Skeletal muscle satellite cell (primary cell): ENCODE results near the gene ERC1.
"Not testable (repeated sequence)": the region's sequence is repeated elsewhere in the genome, so short reads cannot be mapped to it uniquely, and the experiment has no call there.

Experiments used
- H3K27me3 ChIP-seq: 2 replicates; pipeline ENCODE4 v1.7.0; 2013; ENCODE audit warnings: low read length; ENCODE audit not compliant: control insufficient read depth, insufficient read depth
- H3K36me3 ChIP-seq: 2 replicates; pipeline ENCODE4 v1.7.0; 2013; ENCODE audit warnings: mild to moderate bottlenecking, control low read depth, low read length; ENCODE audit not compliant: insufficient read depth
- H3K4me1 ChIP-seq: 2 replicates; pipeline ENCODE4 v1.7.0; 2013; ENCODE audit warnings: low read length; ENCODE audit not compliant: control insufficient read depth, insufficient read depth
- H3K4me2 ChIP-seq: 2 replicates; pipeline ENCODE4 v1.7.0; 2013; ENCODE audit warnings: mild to moderate bottlenecking, low read length
- H3K4me3 ChIP-seq: 2 replicates; pipeline ENCODE4 v1.7.0; 2013; ENCODE audit warnings: low read length
- H3K9ac ChIP-seq: 2 replicates; pipeline ENCODE4 v1.7.0; 2013; ENCODE audit warnings: mild to moderate bottlenecking, low read depth, low read length, moderate library complexity
- H3K9me3 ChIP-seq: replicated peaks from 2 replicates; pipeline ENCODE4 v1.7.0; 2013; ENCODE audit warnings: mild to moderate bottlenecking, control low read depth, low read length

ERC1 gene

DNA sequence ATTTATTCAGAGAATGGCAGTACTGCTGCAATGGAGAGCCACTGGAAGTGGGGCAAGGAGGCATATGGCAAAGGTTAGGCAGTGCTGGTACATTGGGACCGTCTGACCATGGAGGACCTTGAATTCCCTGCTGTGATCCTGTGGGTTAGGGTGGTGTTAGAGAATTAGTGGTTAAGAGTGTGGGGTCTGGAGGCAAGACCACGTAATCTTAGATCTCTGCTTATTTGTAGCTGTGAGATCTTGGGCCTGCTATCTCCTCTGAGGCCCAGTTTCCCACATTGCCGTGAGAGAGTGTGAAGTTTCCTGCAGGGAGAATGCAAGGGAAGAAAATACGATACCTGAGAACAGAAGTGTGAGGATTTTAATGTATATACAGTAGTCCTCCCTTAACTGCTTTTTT lies 147.7 kb downstream of the ERC1 start:
- H3K36me3 ChIP-seq: no peaks in the 10 kb centered on the region

GRCh38 chr12:1146758-1147157 lies 155.7 kb downstream of the ERC1 start:
- H3K9ac ChIP-seq, H3K27me3 ChIP-seq, H3K9me3 ChIP-seq, H3K4me1 ChIP-seq, H3K4me2 ChIP-seq, H3K4me3 ChIP-seq, H3K36me3 ChIP-seq: not testable (repeated sequence)

More for the DNA sequence above, 147.7 kb downstream of the ERC1 start:
- Histone ChIP-seq H3K27me3 (no peaks in the 10 kb centered on the region), H3K4me3 (no peak overlapping the region), H3K4me2 (no peak overlapping the region), H3K4me1 (no peaks in the 10 kb centered on the region), H3K9me3 (no peaks in the 10 kb centered on the region), H3K9ac (no peak overlapping the region)

DNA sequence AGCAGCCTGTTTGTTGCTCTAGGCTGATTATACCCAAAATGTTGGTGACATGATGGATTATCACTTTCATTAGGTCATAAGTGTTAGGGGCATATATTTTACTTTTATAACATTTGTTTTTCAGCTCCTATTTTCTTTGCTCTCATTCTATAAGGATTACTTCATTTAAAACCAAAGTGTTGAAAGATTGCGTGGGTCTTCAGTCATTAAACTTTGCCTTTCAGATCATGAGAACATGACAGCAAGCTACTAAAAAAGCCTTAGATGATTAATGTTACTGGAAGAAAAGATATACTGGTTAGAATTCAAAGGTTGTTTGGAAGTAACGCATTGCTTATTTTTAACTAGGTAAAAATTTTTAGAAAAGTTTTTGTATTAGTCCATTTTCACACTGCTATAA lies 156.8 kb downstream of the ERC1 start:
- H3K4me3 ChIP-seq: no peak overlapping the region
- no peak overlapping the region for H3K9ac ChIP-seq
- no peaks in the 10 kb centered on the region for H3K36me3 ChIP-seq
- no peak overlapping the region for H3K4me2 ChIP-seq
- H3K9me3 ChIP-seq: no peaks in the 10 kb centered on the region
- H3K27me3 ChIP-seq: no peaks in the 10 kb centered on the region
- H3K4me1 ChIP-seq: no peaks in the 10 kb centered on the region

GRCh38 chr12:1157046-1157445 lies 166.0 kb downstream of the ERC1 start:
- Histone ChIP-seq H3K9me3 (no peaks in the 10 kb centered on the region), H3K27me3 (no peaks in the 10 kb centered on the region), H3K4me2 (no peak overlapping the region), H3K36me3 (no peaks in the 10 kb centered on the region), H3K4me1 (no peaks in the 10 kb centered on the region), H3K9ac (no peak overlapping the region), H3K4me3 (no peak overlapping the region)

GRCh38 chr12:1161197-1161596 lies 170.2 kb downstream of the ERC1 start:
- Histone ChIP-seq H3K4me2 (no peak overlapping the region), H3K36me3 (no peaks in the 10 kb centered on the region), H3K4me3 (no peak overlapping the region), H3K4me1 (no peaks in the 10 kb centered on the region), H3K9ac (no peak overlapping the region), H3K27me3 (no peaks in the 10 kb centered on the region), H3K9me3 (no peaks in the 10 kb centered on the region)

DNA sequence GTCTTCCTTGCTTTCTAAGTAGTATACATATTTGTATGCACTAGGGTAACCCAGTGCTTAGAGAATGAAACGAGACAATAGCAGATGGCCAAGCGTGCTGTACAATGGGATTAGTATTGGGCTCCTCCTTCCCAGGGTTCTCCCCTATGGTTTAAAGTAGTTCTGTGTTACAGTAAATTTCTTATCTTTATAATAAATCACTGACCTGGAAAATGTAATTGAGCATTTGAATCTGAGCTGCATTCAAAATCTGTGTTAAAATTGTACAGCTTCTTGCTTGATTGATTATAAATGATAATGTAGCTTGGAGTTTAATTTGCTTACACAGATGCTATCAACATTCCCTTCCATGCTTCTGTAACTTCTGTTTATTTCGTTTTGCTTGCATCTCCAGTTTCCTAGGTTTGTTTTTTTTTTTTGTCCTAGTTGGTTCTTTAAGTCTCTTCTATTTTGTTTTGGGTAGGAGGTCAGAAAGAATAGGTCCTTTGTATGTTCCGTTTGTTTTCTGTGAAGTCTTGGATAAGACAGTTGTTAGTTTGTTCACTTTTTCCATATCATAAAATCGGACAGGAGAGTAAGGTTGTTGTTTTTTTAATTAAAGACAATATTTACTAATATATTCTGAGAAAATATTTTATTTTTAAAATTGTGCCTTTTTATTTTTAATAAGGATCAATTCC lies 171.2 kb downstream of the ERC1 start:
- H3K4me3 ChIP-seq: no peak overlapping the region
- no peaks in the 10 kb centered on the region for H3K27me3 ChIP-seq
- no peaks in the 10 kb centered on the region for H3K4me1 ChIP-seq
- H3K4me2 ChIP-seq: no peak overlapping the region
- H3K9me3 ChIP-seq: no peaks in the 10 kb centered on the region
- no peak overlapping the region for H3K9ac ChIP-seq
- no peaks in the 10 kb centered on the region for H3K36me3 ChIP-seq

- Histone ChIP-seq H3K4me3 (no peak overlapping the region), H3K27me3 (no peaks in the 10 kb centered on the region), H3K4me1 (peaks cover 4% of the 10 kb centered on the region), H3K9ac (no peak overlapping the region), H3K9me3 (no peaks in the 10 kb centered on the region), H3K4me2 (no peak overlapping the region), H3K36me3 (peaks cover 8% of the 10 kb centered on the region)
Observed at GRCh38 chr12:1167784-1168183, 176.8 kb downstream of the ERC1 start.

- Histone ChIP-seq H3K4me1 (peaks cover 4% of the 10 kb centered on the region), H3K9ac (no peak overlapping the region), H3K4me3 (no peak overlapping the region), H3K4me2 (no peak overlapping the region), H3K36me3 (peaks cover 8% of the 10 kb centered on the region), H3K9me3 (no peaks in the 10 kb centered on the region), H3K27me3 (no peaks in the 10 kb centered on the region)
Observed at GRCh38 chr12:1170411-1170810, 179.4 kb downstream of the ERC1 start.

GRCh38 chr12:1171657-1172408 lies 180.8 kb downstream of the ERC1 start:
- Histone ChIP-seq H3K9ac (no peak overlapping the region), H3K9me3 (no peaks in the 10 kb centered on the region), H3K4me3 (no peak overlapping the region), H3K4me2 (no peak overlapping the region), H3K27me3 (no peaks in the 10 kb centered on the region), H3K36me3 (peaks cover 12% of the 10 kb centered on the region), H3K4me1 (peaks cover 4% of the 10 kb centered on the region)

GRCh38 chr12:1173781-1174617 lies 183.0 kb downstream of the ERC1 start:
- H3K4me2 ChIP-seq: no peak overlapping the region
- H3K9me3 ChIP-seq: no peaks in the 10 kb centered on the region
- H3K4me1 ChIP-seq: peaks cover 4% of the 10 kb centered on the region
- H3K9ac ChIP-seq: no peak overlapping the region
- no peaks in the 10 kb centered on the region for H3K27me3 ChIP-seq
- peaks cover 10% of the 10 kb centered on the region for H3K36me3 ChIP-seq
- no peak overlapping the region for H3K4me3 ChIP-seq

- Histone ChIP-seq H3K9ac (no peak overlapping the region), H3K4me3 (no peak overlapping the region), H3K4me2 (no peak overlapping the region), H3K27me3 (no peaks in the 10 kb centered on the region), H3K9me3 (no peaks in the 10 kb centered on the region), H3K36me3 (peaks cover 4% of the 10 kb centered on the region), H3K4me1 (peaks cover 4% of the 10 kb centered on the region)
Observed at GRCh38 chr12:1174659-1175058, 183.6 kb downstream of the ERC1 start.
